Nephron progenitor cell (in vitro differentiated cells): ENCODE measurements around the gene SHROOM4.

Experiments
- DNase-seq: peaks from one replicate; pipeline ENCODE4 v3.0.0; 2021
- H3K27ac Mint-ChIP-seq: 2 replicates; pipeline ENCODE4 v1.8.0; 2021; ENCODE audit warnings: mild to moderate bottlenecking, moderate library complexity, mixed read lengths
- H3K27me3 Mint-ChIP-seq: 2 replicates; pipeline ENCODE4 v1.8.0; 2021; ENCODE audit warnings: mild to moderate bottlenecking, low read depth, mixed read lengths; ENCODE audit not compliant: poor library complexity
- H3K36me3 Mint-ChIP-seq: 2 replicates; pipeline ENCODE4 v1.8.0; 2021; ENCODE audit warnings: low read depth, mixed read lengths
- H3K4me1 Mint-ChIP-seq: 2 replicates; pipeline ENCODE4 v1.8.0; 2021; ENCODE audit warnings: mixed read lengths
- H3K4me3 Mint-ChIP-seq: 2 replicates; pipeline ENCODE4 v1.8.0; 2021; ENCODE audit warnings: mild to moderate bottlenecking, moderate library complexity, mixed read lengths
- H3K9me3 Mint-ChIP-seq: 2 replicates; pipeline ENCODE4 v1.8.0; 2021; ENCODE audit warnings: mild to moderate bottlenecking, moderate library complexity, mixed read lengths
- CTCF ChIP-seq: fragments of 200-600 bp; sonication (generic); IDR thresholded peaks from 2 replicates; pipeline ENCODE4 v1.5.0; 2021; ENCODE audit warnings: antibody characterized with exemption

SHROOM4 gene

GRCh38 chrX:50712777-50713176 lies 101.2 kb downstream of the SHROOM4 start:
- H3K36me3 Mint-ChIP-seq, result peaks cover 4% of the 10 kb centered on the region
- peaks cover 8% of the 10 kb centered on the region for H3K27me3 Mint-ChIP-seq
- no peak for DNase-seq
- no peak overlapping the region for H3K4me3 Mint-ChIP-seq
- H3K9me3 Mint-ChIP-seq, result peaks cover 21% of the 10 kb centered on the region
- peak overlapping the region; percentile 89 for H3K27ac Mint-ChIP-seq
- peaks cover 32% of the 10 kb centered on the region for H3K4me1 Mint-ChIP-seq
- no peak for TF ChIP-seq CTCF

GRCh38 chrX:50711907-50712306 lies 102.1 kb downstream of the SHROOM4 start:
- H3K36me3 Mint-ChIP-seq, result no peaks in the 10 kb centered on the region
- no peak for TF ChIP-seq CTCF
- DNase-seq, result no peak
- no peak overlapping the region for H3K4me3 Mint-ChIP-seq
- peaks cover 38% of the 10 kb centered on the region for H3K4me1 Mint-ChIP-seq
- H3K27me3 Mint-ChIP-seq, result peaks cover 2% of the 10 kb centered on the region
- peaks cover 16% of the 10 kb centered on the region for H3K9me3 Mint-ChIP-seq
- no peak overlapping the region for H3K27ac Mint-ChIP-seq

GRCh38 chrX:50707955-50708699 lies 105.9 kb downstream of the SHROOM4 start:
- no peaks in the 10 kb centered on the region for H3K36me3 Mint-ChIP-seq
- H3K27me3 Mint-ChIP-seq, result no peaks in the 10 kb centered on the region
- H3K27ac Mint-ChIP-seq, result peak overlapping the region; percentile 66
- TF ChIP-seq CTCF, result no peak
- no peak overlapping the region for H3K4me3 Mint-ChIP-seq
- no peak for DNase-seq
- peaks cover 27% of the 10 kb centered on the region for H3K9me3 Mint-ChIP-seq
- peaks cover 55% of the 10 kb centered on the region for H3K4me1 Mint-ChIP-seq

GRCh38 chrX:50707405-50707804 lies 106.6 kb downstream of the SHROOM4 start:
- no peak for DNase-seq
- no peaks in the 10 kb centered on the region for H3K36me3 Mint-ChIP-seq
- no peak for TF ChIP-seq CTCF
- peaks cover 27% of the 10 kb centered on the region for H3K9me3 Mint-ChIP-seq
- peaks cover 48% of the 10 kb centered on the region for H3K4me1 Mint-ChIP-seq
- no peak overlapping the region for H3K4me3 Mint-ChIP-seq
- no peaks in the 10 kb centered on the region for H3K27me3 Mint-ChIP-seq
- H3K27ac Mint-ChIP-seq, result no peak overlapping the region

DNA sequence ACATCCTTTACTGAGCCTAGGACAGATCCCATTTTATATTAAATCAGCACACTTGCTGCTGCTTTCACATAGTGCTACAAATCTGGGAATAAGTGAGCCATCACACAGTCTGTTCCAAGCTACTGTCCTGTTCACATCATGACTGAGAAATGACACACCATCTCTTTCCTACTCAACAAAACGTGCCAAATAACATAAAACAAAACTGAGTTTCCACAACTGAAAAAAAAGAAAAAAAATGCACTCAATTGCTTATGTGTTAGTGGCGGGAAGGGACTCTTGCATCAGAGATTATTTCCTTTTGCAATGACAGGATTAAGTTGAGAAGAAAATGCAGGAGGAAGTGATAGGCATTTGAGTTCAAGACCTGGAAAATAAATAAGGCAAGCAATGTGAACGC lies 109.0 kb downstream of the SHROOM4 start:
- TF ChIP-seq CTCF, result no peak
- peaks cover 21% of the 10 kb centered on the region for H3K9me3 Mint-ChIP-seq
- no peaks in the 10 kb centered on the region for H3K36me3 Mint-ChIP-seq
- no peak for DNase-seq
- H3K4me1 Mint-ChIP-seq, result peaks cover 56% of the 10 kb centered on the region
- H3K4me3 Mint-ChIP-seq, result no peak overlapping the region
- no peak overlapping the region for H3K27ac Mint-ChIP-seq
- no peaks in the 10 kb centered on the region for H3K27me3 Mint-ChIP-seq

- no peak for DNase-seq
- Mint-ChIP-seq H3K9me3 (peaks cover 14% of the 10 kb centered on the region), H3K4me1 (peaks cover 63% of the 10 kb centered on the region), H3K4me3 (no peak overlapping the region), H3K36me3 (no peaks in the 10 kb centered on the region), H3K27ac (no peak overlapping the region), H3K27me3 (no peaks in the 10 kb centered on the region)
- no peak for TF ChIP-seq CTCF
Observed at GRCh38 chrX:50704360-50704759, 109.6 kb downstream of the SHROOM4 start.
